Activated naive CD4-positive, alpha-beta T cell treated with anti-CD3 and anti-CD28 coated beads for 36 hours (primary cell): ENCODE measurements around the gene SLC6A16. TPM values are rescaled to one million over a fixed set of nuclear protein-coding genes. Genes with fewer than 3 reads are reported as not detected.

ENCODE experiments used
- CTCF ChIA-PET: fragments of 350-600 bp; sonication (Branson Sonifier 250); formaldehyde crosslinking; loops from one replicate; lab custom pipeline; 2021; ENCODE audit warnings: antibody characterized with exemption; lab: Charles Lee
- DNase-seq: peaks from one replicate; pipeline ENCODE4 v3.0.0-alpha.2; 2020
- H3K27ac Mint-ChIP-seq: one replicate; pipeline ENCODE4 v1.8.0; 2021; ENCODE audit warnings: mild to moderate bottlenecking, mixed read lengths
- H3K27me3 Mint-ChIP-seq: one replicate; pipeline ENCODE4 v1.8.0; 2021; ENCODE audit warnings: low read depth, mixed read lengths
- H3K36me3 Mint-ChIP-seq: one replicate; pipeline ENCODE4 v1.8.0; 2021; ENCODE audit warnings: low read depth, mixed read lengths
- H3K4me1 Mint-ChIP-seq: one replicate; pipeline ENCODE4 v1.8.0; 2021; ENCODE audit warnings: low read depth, mixed read lengths
- H3K4me3 Mint-ChIP-seq: one replicate; pipeline ENCODE4 v1.8.0; 2021; ENCODE audit warnings: mild to moderate bottlenecking, moderate library complexity, mixed read lengths
- H3K9me3 Mint-ChIP-seq: one replicate; pipeline ENCODE4 v1.8.0; 2021; ENCODE audit warnings: mixed read lengths
- intact Hi-C: fragments of 100-400 bp; cut with micrococcal nuclease; formaldehyde crosslinking; loops from one replicate; pipeline ENCODE4 v1.15.1; 2023
- total RNA-seq, 2 experiments: library from RNA; stranded (reverse); gene quantifications; one replicate each; pipeline ENCODE4 v1.2.3, GENCODE V29; 2021

The SLC6A16 gene
- total RNA-seq, 2 experiments from 2014 or later = 0.77 to 0.98 TPM

DNA sequence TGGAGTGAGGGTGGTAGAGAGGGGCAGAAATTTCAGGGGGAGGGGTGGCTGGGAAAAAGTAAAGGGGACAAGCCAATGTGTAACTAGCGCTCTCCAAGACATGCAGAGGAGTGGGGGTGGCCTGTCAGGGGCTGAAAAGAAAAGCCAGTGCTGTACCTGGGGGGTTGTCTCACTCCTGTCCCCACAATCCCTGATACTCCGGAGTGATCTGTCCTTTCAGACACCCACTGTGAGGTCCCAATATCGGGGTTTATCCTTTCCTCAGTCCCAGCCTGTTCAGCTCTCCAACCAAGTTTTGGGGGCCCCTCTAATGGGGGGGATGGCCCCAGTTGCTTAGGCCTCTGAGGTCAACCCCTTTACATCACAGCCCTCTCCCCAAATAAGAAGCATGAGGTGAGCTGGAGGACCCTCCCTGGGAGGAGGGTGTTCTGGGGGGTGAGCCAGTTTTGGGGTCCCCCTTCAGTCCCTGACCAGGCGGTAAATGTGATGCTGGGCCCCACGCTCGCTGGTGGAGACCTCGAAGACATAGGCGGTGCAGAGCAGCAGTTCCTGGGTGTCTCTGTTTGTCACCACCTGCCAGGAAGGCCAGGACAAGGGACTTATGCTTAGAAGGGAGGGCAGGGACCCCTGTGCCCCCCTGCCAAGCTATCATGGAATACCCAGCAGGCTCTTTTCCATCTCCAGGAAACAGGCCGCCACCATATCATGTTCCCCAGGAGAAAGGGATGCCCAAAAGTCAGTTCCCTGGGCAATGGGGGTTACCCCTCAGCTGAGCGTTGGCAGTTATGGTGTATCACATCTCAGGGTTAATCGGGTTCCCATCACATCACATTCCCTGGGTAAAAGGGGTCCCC, 16.1 kb upstream of the SLC6A16 start:
- no peaks in the 10 kb centered on the region for H3K9me3 Mint-ChIP-seq
- no peak overlapping the region for H3K4me3 Mint-ChIP-seq
- intact Hi-C loops = no loop called here
- H3K27me3 Mint-ChIP-seq = no peaks in the 10 kb centered on the region
- DNase-seq = no peak
- CTCF ChIA-PET = interaction anchor here (0.5 to 1.4 kb wide), 3 partner anchors 10 to 119 kb away, joined by 3 to 6 read pairs (median 3); no protein-coding TSS in a partner anchor
- H3K36me3 Mint-ChIP-seq = peaks cover 31% of the 10 kb centered on the region
- peaks cover 32% of the 10 kb centered on the region for H3K4me1 Mint-ChIP-seq
- no peak overlapping the region for H3K27ac Mint-ChIP-seq

DNA sequence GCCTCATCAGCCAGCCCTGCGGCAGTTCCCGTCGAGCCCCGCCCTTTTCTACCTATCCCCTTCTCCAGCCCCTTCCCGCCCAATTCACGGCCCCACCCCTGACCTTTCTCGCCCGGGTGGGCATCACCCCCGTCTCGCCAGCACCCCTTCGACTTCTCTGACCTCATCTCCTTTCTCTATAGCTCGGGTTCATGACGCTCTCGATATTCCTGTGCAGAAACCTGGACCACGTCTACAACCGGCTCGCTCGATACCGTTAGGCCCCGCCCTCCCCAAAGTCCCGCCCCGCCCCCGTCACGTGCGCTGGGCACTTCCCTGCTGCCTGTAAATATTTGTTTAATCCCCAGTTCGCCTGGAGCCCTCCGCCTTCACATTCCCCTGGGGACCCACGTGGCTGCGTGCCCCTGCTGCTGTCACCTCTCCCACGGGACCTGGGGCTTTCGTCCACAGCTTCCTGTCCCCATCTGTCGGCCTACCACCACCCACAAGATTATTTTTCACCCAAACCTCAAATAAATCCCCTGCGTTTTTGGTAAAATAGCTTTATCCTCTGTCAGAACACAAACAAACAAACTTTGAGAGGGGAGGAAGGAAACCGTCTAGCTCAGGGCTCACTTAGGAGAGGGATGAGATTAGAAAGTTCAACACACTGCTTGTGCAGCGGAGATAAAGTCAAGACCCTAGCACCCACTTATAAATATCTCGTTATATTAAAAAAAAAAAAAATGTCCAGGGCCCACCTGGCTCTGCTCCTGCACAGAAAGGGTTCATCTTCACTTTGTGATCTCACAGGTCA, 15.3 kb upstream of the SLC6A16 start:
- DNase-seq = no peak
- Mint-ChIP-seq H3K4me1 (peaks cover 36% of the 10 kb centered on the region), H3K9me3 (no peaks in the 10 kb centered on the region), H3K4me3 (no peak overlapping the region), H3K27me3 (no peaks in the 10 kb centered on the region), H3K27ac (peak overlapping the region; percentile 47), H3K36me3 (peaks cover 34% of the 10 kb centered on the region)
- intact Hi-C loops = no loop called here
- CTCF ChIA-PET = interaction anchor here (1.0 to 1.4 kb wide), 2 partner anchors 9 to 10 kb away, joined by 3 to 6 read pairs; no protein-coding TSS in a partner anchor

DNA sequence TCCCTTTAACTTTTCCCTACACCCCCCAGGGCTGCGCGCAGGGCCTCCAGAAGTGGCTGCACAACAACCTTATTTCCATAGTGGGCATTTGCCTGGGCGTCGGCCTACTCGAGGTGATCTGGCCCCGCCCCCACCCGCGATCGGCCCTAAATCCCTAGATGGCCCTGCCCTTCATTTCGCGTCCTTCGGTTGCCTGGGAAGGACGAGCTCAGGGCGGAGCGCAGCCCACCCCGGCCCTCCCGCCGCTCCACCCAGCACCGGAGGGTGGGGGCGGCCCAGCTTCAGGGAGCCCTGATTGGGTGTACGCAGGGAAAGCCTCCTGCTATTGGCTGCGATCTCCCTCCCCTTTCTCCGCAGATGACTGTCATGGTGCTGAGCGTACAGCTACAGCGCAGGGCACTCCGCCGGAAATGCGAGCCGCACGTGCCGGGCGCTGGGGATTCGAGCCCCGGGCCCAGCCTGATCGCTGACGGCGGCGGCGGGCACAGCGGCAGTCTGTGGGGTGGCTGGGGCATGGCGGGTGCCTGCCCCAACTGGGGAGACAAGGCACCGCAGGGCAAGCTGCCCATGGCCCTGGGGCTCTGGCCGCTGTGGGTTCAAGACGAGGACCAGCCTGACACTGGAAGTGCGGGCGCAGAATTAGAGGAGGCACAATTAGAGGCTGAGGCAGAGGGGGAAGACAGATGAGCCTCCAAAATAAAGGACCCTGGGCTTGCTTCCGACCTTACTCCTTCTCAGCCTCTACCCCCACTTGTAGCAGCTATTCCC, 14.5 kb upstream of the SLC6A16 start:
- CTCF ChIA-PET = interaction anchor here (1.4 kb wide), 1 partner anchor 8 kb away, joined by 3 read pairs; no protein-coding TSS in a partner anchor
- Mint-ChIP-seq H3K9me3 (no peaks in the 10 kb centered on the region), H3K27ac (no peak overlapping the region), H3K4me1 (peaks cover 39% of the 10 kb centered on the region), H3K4me3 (no peak overlapping the region), H3K36me3 (peaks cover 34% of the 10 kb centered on the region), H3K27me3 (no peaks in the 10 kb centered on the region)
- intact Hi-C loops = loop anchor here (10.0 kb wide), 2 partner anchors 215 to 535 kb away; partner anchors contain the start of genes AKT1S1 and TBC1D17
- no peak for DNase-seq

DNA sequence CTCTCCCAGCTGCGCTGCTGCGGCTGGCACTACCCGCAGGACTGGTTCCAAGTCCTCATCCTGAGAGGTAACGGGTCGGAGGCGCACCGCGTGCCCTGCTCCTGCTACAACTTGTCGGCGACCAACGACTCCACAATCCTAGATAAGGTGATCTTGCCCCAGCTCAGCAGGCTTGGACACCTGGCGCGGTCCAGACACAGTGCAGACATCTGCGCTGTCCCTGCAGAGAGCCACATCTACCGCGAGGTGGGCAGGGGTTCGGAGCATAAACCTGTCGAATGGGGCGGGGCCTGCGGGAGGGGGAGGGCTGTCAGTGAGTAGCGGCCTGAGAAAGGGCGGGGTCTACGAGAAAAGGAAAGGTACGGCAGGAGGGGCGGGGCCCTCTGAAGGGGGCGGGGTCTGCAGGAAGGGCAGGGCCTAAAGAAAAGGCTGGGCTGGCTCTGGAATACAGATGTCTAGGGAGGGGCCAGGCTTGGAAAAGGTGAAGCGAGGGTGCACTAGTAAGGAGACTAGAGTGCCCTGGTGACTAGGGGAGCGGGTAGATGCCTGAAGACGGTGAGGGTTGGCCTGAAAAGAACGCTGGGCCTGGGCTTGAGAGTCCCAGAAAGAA, 13.8 kb upstream of the SLC6A16 start:
- intact Hi-C loops = loop anchor here (10.0 kb wide), 2 partner anchors 216 to 536 kb away; partner anchors contain the start of genes AKT1S1 and TBC1D17
- no peak overlapping the region for H3K4me3 Mint-ChIP-seq
- H3K36me3 Mint-ChIP-seq = peaks cover 34% of the 10 kb centered on the region
- DNase-seq = peak; percentile 38
- peak overlapping the region; percentile 41 for H3K27ac Mint-ChIP-seq
- CTCF ChIA-PET = no interaction called here
- H3K27me3 Mint-ChIP-seq = no peaks in the 10 kb centered on the region
- peaks cover 45% of the 10 kb centered on the region for H3K4me1 Mint-ChIP-seq
- no peaks in the 10 kb centered on the region for H3K9me3 Mint-ChIP-seq

DNA sequence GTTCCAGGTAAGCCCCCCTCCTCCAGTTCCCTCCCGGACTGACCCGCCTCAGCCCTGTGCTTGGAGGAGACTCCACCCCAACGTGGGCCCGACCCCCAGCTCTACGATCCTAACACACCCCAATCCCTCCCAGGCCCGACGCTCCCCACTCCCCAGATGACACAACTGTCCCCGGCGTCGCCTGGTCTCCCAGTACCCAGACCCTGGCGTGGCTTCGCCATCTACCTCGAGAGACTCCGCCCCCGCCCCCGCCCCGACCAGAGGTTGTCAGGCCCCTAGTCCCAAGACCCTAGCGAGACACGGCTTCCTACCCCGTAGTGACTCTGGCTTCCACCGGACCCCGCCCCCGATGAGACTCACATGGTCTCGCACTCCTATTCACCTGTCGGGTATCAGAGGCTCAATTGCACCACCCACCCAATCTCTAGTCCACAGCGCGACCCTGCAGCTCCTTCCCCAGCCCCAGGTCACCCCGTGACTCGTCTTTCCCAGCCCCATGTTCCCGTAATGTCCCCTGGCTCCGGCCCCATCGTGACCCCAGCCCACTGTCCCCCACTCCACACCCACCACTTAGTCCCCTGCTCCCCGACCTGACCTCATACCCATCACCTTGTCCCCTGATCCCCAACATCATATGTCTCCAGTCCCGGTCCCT, 13.2 kb upstream of the SLC6A16 start:
- H3K27ac Mint-ChIP-seq = peak overlapping the region; percentile 41
- H3K9me3 Mint-ChIP-seq = no peaks in the 10 kb centered on the region
- H3K36me3 Mint-ChIP-seq = peaks cover 34% of the 10 kb centered on the region
- DNase-seq = no peak
- peaks cover 52% of the 10 kb centered on the region for H3K4me1 Mint-ChIP-seq
- intact Hi-C loops = loop anchor here (10.0 kb wide), 2 partner anchors 217 to 537 kb away; partner anchors contain the start of genes AKT1S1 and TBC1D17
- H3K27me3 Mint-ChIP-seq = no peaks in the 10 kb centered on the region
- H3K4me3 Mint-ChIP-seq = no peak overlapping the region
- CTCF ChIA-PET = interaction anchor here (0.9 to 1.3 kb wide), 2 partner anchors 11 to 39 kb away, joined by 3 to 4 read pairs; no protein-coding TSS in a partner anchor

DNA sequence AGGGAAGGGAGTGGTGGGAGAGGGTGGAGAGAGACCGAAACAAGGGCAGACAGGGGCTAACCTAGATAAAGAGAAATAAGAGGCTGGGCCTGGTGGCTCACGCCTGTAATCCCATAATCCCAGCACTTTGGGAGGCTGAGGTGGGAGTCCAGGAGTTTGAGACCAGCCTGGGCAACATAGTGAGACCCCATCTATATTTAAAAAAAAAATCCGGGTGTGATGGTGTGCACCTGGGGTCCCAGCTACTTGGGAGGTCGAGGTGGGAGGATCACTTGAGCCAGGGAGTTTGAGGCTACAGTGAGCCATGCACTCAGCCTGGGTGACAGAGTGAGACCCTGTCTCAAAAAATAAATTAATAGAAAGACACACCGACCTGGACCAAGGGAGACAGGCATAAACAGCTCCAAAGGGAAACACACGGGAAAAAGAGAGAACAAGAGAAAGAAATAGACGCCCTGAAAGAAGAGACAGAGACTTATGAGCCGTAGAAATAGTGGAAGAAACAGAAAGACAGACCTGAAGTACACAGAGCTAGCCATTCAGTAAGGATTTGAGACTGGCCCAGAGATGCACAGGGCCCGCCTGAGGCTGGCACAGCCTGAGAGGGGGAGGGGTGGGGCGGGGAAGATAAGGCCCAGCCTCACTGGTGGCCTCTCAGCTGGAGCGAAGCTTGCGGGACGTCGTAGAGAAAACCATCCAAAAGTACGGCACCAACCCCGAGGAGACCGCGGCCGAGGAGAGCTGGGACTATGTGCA, 12.5 kb upstream of the SLC6A16 start:
- Mint-ChIP-seq H3K9me3 (no peaks in the 10 kb centered on the region), H3K4me1 (peaks cover 55% of the 10 kb centered on the region), H3K27me3 (no peaks in the 10 kb centered on the region), H3K27ac (peak overlapping the region; percentile 100), H3K36me3 (peaks cover 31% of the 10 kb centered on the region), H3K4me3 (no peak overlapping the region)
- intact Hi-C loops = loop anchor here (10.0 kb wide), 2 partner anchors 217 to 537 kb away; partner anchors contain the start of genes AKT1S1 and TBC1D17
- DNase-seq = no peak
- CTCF ChIA-PET = interaction anchor here (0.9 to 1.3 kb wide), 2 partner anchors 10 to 38 kb away, joined by 3 to 4 read pairs; no protein-coding TSS in a partner anchor

DNA sequence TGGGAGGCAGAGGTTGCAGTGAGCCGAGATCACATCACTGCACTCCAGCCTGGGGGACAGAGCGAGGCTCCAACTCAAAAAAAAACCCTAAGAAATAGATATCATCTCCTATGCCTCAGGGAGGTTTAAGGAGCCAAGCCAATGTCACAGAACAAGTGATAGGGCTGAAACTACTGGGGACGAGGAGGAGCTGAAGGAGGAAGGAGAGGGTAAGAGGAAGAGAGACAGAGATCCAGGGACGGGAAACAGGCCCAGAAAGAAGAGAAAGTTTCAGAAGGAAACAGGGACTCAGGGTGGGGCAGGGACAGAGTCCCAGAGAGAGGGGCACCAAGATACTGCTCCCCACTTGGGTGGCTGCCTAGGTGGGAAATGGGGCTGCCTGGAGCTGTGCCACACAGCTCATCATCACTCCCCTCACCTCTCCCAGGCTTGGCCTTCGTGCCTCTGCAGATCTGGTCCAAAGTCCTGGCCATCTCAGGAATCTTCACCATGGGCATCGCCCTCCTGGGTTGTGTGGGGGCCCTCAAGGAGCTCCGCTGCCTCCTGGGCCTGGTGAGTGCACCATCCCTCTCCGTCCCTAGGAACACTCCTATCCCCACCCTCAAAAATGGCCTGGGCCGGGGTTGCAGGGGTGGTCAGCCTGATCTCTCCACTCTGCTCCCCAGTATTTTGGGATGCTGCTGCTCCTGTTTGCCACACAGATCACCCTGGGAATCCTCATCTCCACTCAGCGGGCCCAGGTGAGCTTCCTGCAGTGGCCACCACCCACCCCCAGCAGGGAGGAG, 11.7 kb upstream of the SLC6A16 start:
- intact Hi-C loops = loop anchor here (10.0 kb wide), 2 partner anchors 218 to 538 kb away; partner anchors contain the start of genes AKT1S1 and TBC1D17
- Mint-ChIP-seq H3K4me1 (peaks cover 62% of the 10 kb centered on the region), H3K9me3 (no peaks in the 10 kb centered on the region), H3K27me3 (no peaks in the 10 kb centered on the region), H3K4me3 (peak overlapping the region; percentile 99), H3K36me3 (peaks cover 32% of the 10 kb centered on the region), H3K27ac (peak overlapping the region; percentile 100)
- no peak for DNase-seq
- CTCF ChIA-PET = interaction anchor here (0.5 kb wide), 1 partner anchor 10 kb away, joined by 4 read pairs; no protein-coding TSS in a partner anchor

DNA sequence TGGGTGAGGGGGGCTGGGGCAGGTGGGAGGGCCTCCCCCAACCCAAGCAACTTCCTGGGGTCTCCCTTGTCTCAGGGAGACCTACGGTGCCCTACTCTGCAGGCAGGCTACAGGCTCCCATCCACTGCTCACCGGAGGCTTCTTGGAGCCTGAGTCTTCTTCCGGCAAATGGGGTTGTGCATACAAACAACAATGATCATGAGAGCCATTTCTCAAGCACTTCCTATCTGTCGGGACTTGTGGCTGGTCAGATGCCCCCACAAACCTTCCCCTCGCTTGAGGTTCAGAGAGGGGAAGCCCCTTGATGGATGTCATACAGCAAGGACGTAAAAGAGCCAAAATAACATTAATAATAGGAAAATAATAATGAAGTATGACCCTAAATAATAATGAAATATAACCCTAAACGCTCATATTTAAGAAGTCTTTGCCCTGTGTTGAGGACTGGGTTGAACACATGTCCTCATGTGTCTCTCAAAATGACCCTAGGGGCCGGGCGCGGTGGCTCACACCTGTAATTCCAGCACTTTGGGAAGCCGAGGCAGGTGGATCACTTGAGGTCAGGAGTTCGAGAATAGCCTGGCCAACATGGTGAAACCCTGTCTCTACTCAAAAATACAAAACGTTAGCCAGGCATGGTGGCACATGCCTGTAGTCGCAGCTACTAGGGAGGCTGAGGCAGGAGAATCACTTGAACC, 10.9 kb upstream of the SLC6A16 start:
- H3K4me1 Mint-ChIP-seq = peaks cover 69% of the 10 kb centered on the region
- no peaks in the 10 kb centered on the region for H3K9me3 Mint-ChIP-seq
- peak; percentile 63 for DNase-seq
- CTCF ChIA-PET = interaction anchor here (1.3 kb wide), 1 partner anchor 35 kb away, joined by 6 read pairs; no protein-coding TSS in a partner anchor
- H3K27ac Mint-ChIP-seq = peak overlapping the region; percentile 100
- H3K4me3 Mint-ChIP-seq = peak overlapping the region; percentile 99
- H3K27me3 Mint-ChIP-seq = no peaks in the 10 kb centered on the region
- H3K36me3 Mint-ChIP-seq = peaks cover 32% of the 10 kb centered on the region
- intact Hi-C loops = loop anchor here (2.0 to 10.0 kb wide), 6 partner anchors 27 to 539 kb away; partner anchors contain the start of genes AKT1S1, ALDH16A1, DKKL1 and FLT3LG

DNA sequence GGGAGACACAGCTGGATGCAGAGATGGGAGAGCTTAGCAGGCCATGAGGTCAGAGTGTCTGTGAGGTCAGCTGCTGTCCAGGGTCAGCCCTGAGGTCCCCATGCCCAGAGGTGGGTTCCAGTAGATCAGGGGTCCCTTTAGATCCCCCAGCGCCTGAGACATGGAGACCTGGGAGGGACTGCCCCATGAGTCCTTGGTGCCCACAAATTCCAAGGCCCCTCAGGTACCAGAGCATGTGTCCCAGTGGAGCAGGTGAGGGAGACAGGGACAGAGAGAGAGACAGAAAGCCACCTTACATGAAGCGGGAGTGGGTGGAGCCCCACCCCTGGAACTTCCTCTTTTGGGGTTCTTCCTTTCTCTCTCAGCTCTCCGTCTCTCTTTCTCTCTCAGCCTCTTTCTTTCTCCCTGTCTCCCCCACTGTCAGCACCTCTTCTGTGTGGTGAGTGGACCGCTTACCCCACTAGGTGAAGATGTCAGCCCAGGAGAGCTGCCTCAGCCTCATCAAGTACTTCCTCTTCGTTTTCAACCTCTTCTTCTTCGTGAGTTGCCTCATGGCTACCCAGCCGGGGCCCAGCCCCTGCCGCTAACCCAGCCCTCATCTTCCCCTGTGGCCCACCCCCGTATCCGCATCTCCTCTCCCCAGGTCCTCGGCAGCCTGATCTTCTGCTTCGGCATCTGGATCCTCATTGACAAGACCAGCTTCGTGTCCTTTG, 10.2 kb upstream of the SLC6A16 start, which contains the start of gene CD37:
CD37 (plus strand) TSS at position 336 of the 713 bp plus-strand sequence; CDS start at position 471, 135 bp downstream.
- H3K9me3 Mint-ChIP-seq = no peaks in the 10 kb centered on the region
- peak within 1 kb of the TSS; percentile 100 for H3K27ac Mint-ChIP-seq
- peaks cover 70% of the 10 kb centered on the region for H3K4me1 Mint-ChIP-seq
- H3K27me3 Mint-ChIP-seq = no peaks in the 10 kb centered on the region
- DNase-seq = peak; percentile 62
- peak within 1 kb of the TSS; percentile 99 for H3K4me3 Mint-ChIP-seq
- intact Hi-C loops = loop anchor here (2.0 to 10.0 kb wide), 6 partner anchors 28 to 540 kb away; partner anchors contain the start of genes AKT1S1, ALDH16A1, DKKL1 and FLT3LG
- CTCF ChIA-PET = interaction anchor here (0.7 to 1.3 kb wide), 3 partner anchors 34 to 190 kb away, joined by 3 to 6 read pairs (median 3); partner anchors contain the start of gene FLT3LG
- peaks cover 29% of the 10 kb centered on the region for H3K36me3 Mint-ChIP-seq
